GM12873 (cell line): ENCODE data around the gene FLG2.

Source experiments
- TF ChIP-seq, protein P1 (sequence below): IDR thresholded peaks from 2 replicates; pipeline ENCODE4 v1.5.1; 2012; ENCODE audit warnings: low read depth, mild to moderate bottlenecking, moderate library complexity, low read length, control low read depth; ENCODE audit not compliant: insufficient read depth; ENCODE audit errors: missing control alignments

Gene FLG2

DNA sequence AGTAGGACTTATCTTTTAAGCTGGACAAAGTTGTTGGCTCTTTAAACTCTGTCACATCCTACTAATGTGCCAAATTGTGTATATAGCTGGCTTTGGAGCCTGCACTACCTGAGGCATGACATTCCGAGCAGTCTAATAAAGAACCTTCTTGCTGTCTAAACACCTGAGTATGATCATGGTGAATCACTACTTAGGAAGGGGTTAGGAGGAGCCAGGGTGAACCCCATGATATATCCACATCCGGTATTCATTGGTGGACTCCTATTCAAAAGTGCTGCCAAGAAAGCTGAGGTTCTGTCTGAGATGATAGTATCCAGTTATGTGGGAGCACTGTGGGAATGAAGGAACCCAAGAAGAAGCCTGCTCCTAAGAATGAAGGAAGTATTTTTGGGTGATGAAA is 27.1 kb upstream of the FLG2 start:
- TF ChIP-seq, protein P1, sequence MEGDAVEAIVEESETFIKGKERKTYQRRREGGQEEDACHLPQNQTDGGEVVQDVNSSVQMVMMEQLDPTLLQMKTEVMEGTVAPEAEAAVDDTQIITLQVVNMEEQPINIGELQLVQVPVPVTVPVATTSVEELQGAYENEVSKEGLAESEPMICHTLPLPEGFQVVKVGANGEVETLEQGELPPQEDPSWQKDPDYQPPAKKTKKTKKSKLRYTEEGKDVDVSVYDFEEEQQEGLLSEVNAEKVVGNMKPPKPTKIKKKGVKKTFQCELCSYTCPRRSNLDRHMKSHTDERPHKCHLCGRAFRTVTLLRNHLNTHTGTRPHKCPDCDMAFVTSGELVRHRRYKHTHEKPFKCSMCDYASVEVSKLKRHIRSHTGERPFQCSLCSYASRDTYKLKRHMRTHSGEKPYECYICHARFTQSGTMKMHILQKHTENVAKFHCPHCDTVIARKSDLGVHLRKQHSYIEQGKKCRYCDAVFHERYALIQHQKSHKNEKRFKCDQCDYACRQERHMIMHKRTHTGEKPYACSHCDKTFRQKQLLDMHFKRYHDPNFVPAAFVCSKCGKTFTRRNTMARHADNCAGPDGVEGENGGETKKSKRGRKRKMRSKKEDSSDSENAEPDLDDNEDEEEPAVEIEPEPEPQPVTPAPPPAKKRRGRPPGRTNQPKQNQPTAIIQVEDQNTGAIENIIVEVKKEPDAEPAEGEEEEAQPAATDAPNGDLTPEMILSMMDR: no peak

DNA sequence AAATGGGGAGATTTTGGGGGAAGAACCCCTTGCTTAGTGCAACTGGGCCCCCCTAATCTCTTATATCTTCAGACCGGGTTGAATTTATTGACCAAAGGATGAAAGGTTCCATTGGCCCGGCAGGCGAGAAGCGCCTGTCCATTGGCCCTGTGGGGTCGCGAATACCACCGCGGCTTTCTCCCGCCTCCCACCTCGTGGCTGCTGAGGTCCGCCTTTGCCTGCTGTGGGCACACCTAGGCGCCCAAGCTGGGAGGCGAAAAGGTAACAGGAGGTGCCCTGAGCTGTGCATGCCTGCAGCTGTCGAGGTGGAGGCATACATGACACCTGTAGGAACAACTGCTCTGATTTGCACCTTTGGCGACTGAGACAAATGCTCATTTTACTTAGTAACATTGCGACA is 21.1 kb upstream of the FLG2 start:
- TF ChIP-seq, protein P1: no peak

DNA sequence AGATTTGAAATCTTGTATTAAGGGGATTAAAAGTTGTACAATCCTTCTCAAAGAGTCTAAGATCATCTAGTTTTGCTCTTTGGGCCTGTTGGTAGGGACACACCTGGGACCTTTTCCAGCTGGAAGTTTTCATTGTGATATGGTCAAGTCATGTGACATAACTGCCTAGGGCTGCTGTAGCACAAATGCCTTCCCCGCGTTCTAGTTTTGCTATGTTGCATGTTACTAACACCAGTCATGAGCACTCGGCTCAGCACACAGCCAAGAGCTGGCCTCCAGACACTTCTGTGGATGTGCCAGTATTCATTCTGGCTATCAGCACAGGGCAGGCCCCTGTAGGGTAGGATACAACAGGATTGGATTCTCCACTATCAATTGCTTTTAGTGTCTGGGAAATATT is 14.6 kb upstream of the FLG2 start:
- TF ChIP-seq, protein P1: no peak

DNA sequence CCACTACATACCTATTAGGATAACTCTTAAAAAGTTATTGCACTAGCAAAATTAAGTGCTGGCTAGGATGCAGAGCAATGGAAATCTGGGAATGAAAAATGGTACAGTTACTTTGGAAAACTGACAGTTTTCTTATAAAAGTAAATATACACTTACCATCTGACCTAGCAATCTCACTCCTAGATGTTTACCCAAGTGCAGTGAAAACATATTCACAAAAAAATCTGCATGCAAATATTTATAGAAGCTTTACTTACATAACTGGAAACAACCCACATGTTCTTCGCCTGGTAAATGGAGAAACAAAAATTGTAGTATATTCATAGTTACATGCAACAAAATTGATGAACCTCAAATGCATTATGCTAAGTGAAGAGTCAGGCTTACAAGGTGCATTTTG is 12.9 kb upstream of the FLG2 start:
- TF ChIP-seq, protein P1: no peak

DNA sequence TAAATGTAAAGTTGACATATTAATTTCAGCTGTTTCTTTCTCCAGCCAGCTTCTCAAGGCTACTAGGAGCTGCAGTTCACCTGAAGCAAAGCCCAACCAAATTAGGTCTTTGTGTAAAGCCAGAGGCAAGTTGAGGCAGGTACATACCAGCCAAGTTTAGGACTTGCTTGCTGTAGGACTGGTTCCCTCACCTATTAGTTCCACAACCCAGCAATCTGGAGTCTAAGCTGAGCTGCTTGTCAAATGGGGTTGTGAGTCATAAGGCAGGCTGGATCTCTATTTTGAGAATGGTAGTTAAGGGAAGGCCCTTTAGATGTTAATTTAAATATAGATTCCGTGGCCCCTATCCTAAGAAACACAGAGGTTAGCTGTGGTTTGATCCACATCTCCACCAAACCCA is 7.6 kb upstream of the FLG2 start:
- TF ChIP-seq, protein P1: no peak

DNA sequence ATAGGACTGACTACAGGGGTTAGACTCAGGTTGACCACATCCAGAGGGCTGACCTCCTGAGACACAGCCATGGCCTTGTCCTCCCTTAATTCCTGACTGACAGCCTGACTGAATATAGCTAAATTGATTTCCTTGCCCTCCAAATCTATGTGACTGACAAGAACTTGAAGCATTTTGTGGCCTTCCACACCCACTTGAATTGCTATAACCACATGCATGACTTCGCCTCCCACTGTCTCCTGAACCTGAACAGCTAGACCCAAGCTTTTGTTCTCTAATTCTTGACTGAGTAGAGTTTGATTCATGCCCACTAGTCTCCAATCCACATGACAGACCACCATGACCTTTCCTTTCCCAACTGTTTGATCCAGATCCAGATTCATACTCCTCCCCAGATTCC is 3.1 kb downstream of the FLG2 start:
- TF ChIP-seq, protein P1: no peak

DNA sequence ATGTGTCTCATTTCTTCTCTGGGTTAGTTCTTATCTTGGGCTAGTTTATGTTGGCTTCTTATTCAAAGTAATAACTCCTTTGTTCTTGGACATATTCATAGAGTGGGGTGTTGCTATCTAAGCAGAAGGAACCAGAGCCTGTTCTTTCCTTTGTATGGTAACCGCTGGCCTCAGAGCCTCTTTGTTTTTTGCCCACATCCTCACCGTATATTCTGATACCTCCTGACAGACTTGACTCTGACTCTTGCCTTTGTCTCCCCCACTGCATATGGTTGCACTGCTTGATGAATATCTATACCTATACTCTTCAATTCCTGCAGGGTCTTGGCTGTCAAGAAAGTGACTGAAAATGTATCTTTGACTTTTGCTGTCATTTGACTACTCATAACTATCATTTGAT is 10.2 kb downstream of the FLG2 start:
- TF ChIP-seq, protein P1: no peak
